MM.1S (cell line): ENCODE measurements around the gene BMPR1A.

Experiments used
- DNase-seq: peaks from one replicate; pipeline ENCODE4 v3.0.0-alpha.2; 2015
- H2AFZ ChIP-seq: fragments of 300-600 bp; sonication (generic); 2 replicates; pipeline ENCODE4 v1.6.0; 2016; ENCODE audit warnings: antibody characterized with exemption, low read length
- H3F3A ChIP-seq: fragments of 300-600 bp; sonication (generic); 2 replicates; pipeline ENCODE4 v1.6.1; 2016; ENCODE audit warnings: mild to moderate bottlenecking, antibody characterized with exemption, low read length, moderate library complexity, mixed read lengths; ENCODE audit not compliant: insufficient read depth
- H3K27ac ChIP-seq: fragments of 300-600 bp; sonication (generic); 2 replicates; pipeline ENCODE4 v1.5.1; 2016; ENCODE audit warnings: mild to moderate bottlenecking, low read length
- H3K27me3 ChIP-seq: fragments of 300-600 bp; sonication (generic); replicated peaks from 2 replicates; pipeline ENCODE4 v1.6.0; 2016; ENCODE audit warnings: low read length; ENCODE audit not compliant: insufficient read depth
- H3K36me3 ChIP-seq: fragments of 300-600 bp; sonication (generic); replicated peaks from 2 replicates; pipeline ENCODE4 v1.6.1; 2016; ENCODE audit warnings: mild to moderate bottlenecking, low read length, mixed read lengths; ENCODE audit not compliant: insufficient read depth
- H3K4me1 ChIP-seq: fragments of 300-600 bp; sonication (generic); 2 replicates; pipeline ENCODE4 v1.6.1; 2016; ENCODE audit warnings: low read length, mixed read lengths
- H3K4me2 ChIP-seq: fragments of 300-600 bp; sonication (generic); 2 replicates; pipeline ENCODE4 v1.6.0; 2016; ENCODE audit warnings: low read depth, low read length
- H3K4me3 ChIP-seq: fragments of 300-600 bp; sonication (generic); 2 replicates; pipeline ENCODE4 v1.5.1; 2016; ENCODE audit warnings: low read length, mixed read lengths
- H3K79me2 ChIP-seq: fragments of 300-600 bp; sonication (generic); 2 replicates; pipeline ENCODE4 v1.6.1; 2016; ENCODE audit warnings: mixed run types, low read length, mixed read lengths
- H3K9ac ChIP-seq: fragments of 300-600 bp; sonication (generic); 2 replicates; pipeline ENCODE4 v1.6.1; 2016; ENCODE audit warnings: low read length, mixed read lengths
- H3K9me2 ChIP-seq: fragments of 300-600 bp; sonication (generic); replicated peaks from 2 replicates; pipeline ENCODE4 v1.6.1; 2016; ENCODE audit warnings: mild to moderate bottlenecking, low read length, mixed read lengths; ENCODE audit not compliant: insufficient read depth
- H3K9me3 ChIP-seq: fragments of 300-600 bp; sonication (generic); replicated peaks from 2 replicates; pipeline ENCODE4 v1.6.1; 2016; ENCODE audit warnings: mild to moderate bottlenecking, low read length, mixed read lengths; ENCODE audit not compliant: insufficient read depth
- H4K20me1 ChIP-seq: fragments of 300-600 bp; sonication (generic); 2 replicates; pipeline ENCODE4 v1.6.1; 2016; ENCODE audit warnings: mild to moderate bottlenecking, low read length, moderate library complexity, mixed read lengths; ENCODE audit not compliant: insufficient read depth
- EZH2 ChIP-seq: fragments of 300-600 bp; sonication (generic); optimal IDR thresholded peaks from 2 replicates; pipeline ENCODE3; 2017; ENCODE audit warnings: low read depth, mild to moderate bottlenecking, antibody characterized with exemption, low read length, mixed read lengths
- EZH2phosphoT487 ChIP-seq: fragments of 300-600 bp; sonication (generic); IDR thresholded peaks from 2 replicates; pipeline ENCODE4 v1.6.1; 2018; ENCODE audit warnings: antibody characterized with exemption, low read length
- TF ChIP-seq, protein P1 (sequence below): fragments of 300-600 bp; sonication (generic); IDR thresholded peaks from 2 replicates; pipeline ENCODE4 v1.5.1; 2016; ENCODE audit warnings: antibody characterized with exemption, low read length, mixed read lengths

The BMPR1A gene

DNA sequence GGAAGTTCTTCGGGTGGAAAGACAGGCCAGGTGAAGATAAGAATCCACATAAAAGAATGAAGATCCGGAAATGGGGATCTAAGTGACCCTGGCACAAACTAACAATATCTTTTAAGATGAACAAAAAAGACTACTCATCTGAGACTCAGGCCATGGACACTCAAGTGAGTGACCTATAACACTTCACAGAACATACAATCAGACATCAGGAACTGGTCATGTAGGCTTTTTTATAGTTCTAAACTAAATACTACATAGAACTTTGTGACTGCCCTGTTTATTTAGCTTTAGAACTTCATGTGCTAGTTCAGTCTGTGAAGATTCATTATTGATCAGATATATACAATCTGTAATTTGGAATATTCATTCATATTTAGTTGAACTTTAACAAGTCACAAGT is 148.2 kb downstream of the BMPR1A start:
- Histone ChIP-seq H3K9me3 (no peaks in the 10 kb centered on the region), H3K79me2 (no peaks in the 10 kb centered on the region), H3K9ac (no peak overlapping the region), H3K4me3 (no peak overlapping the region), H3K9me2 (no peaks in the 10 kb centered on the region), H3F3A (no peaks in the 10 kb centered on the region), H3K27me3 (no peaks in the 10 kb centered on the region), H3K4me2 (no peak overlapping the region), H4K20me1 (no peaks in the 10 kb centered on the region), H3K4me1 (no peaks in the 10 kb centered on the region), H3K36me3 (no peaks in the 10 kb centered on the region), H3K27ac (no peak overlapping the region), H2AFZ (no peak overlapping the region)
- no peak for TF ChIP-seq EZH2phosphoT487
- TF ChIP-seq, protein P1, sequence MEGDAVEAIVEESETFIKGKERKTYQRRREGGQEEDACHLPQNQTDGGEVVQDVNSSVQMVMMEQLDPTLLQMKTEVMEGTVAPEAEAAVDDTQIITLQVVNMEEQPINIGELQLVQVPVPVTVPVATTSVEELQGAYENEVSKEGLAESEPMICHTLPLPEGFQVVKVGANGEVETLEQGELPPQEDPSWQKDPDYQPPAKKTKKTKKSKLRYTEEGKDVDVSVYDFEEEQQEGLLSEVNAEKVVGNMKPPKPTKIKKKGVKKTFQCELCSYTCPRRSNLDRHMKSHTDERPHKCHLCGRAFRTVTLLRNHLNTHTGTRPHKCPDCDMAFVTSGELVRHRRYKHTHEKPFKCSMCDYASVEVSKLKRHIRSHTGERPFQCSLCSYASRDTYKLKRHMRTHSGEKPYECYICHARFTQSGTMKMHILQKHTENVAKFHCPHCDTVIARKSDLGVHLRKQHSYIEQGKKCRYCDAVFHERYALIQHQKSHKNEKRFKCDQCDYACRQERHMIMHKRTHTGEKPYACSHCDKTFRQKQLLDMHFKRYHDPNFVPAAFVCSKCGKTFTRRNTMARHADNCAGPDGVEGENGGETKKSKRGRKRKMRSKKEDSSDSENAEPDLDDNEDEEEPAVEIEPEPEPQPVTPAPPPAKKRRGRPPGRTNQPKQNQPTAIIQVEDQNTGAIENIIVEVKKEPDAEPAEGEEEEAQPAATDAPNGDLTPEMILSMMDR: no peak
- no peak for TF ChIP-seq EZH2
- DNase-seq: no peak

DNA sequence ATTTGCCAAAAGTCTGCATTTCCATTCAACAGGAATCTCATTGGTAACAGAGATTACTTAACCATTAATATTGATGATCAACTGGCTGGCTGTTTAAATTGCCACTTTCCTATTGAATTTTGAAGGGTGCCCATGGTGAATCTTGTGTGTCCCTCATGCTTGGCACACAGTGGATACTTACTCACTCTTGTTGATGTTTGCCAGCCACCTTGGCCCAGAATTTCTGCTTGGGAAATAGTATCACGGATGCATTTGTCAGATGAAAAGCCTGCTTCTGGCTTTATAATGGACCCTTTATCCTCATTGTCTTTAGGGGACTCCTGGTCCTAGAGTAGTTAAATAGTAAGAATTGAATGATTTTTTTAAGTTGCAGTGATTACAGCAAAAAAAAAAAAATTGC is 149.0 kb downstream of the BMPR1A start:
- Histone ChIP-seq H3F3A (no peaks in the 10 kb centered on the region), H3K9me3 (no peaks in the 10 kb centered on the region), H3K9me2 (no peaks in the 10 kb centered on the region), H2AFZ (no peak overlapping the region), H4K20me1 (no peaks in the 10 kb centered on the region), H3K79me2 (no peaks in the 10 kb centered on the region), H3K27me3 (no peaks in the 10 kb centered on the region), H3K4me1 (no peaks in the 10 kb centered on the region), H3K4me3 (no peak overlapping the region), H3K27ac (no peak overlapping the region), H3K36me3 (no peaks in the 10 kb centered on the region), H3K9ac (no peak overlapping the region), H3K4me2 (no peak overlapping the region)
- no peak for DNase-seq
- TF ChIP-seq EZH2 (no peak), EZH2phosphoT487 (no peak)
- TF ChIP-seq, protein P1: no peak

DNA sequence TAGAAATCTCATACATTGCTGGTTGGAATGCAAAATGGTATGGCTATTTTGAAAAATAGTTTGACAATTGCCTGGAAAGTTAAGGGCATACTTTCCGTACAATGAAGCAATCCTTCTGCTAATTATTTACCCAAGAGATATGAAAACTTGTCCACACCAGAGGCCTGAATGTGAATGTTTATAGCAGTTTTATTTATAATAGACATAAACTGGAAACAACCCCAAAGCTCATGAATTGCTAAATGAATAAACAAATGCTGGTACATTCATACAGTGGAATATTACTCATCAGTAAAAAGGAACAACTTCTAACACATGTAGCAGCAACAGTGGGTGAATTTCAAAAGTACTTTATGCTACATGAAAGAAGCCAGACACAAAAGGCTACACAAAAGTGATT is 158.3 kb downstream of the BMPR1A start:
- Histone ChIP-seq H3K79me2 (no peaks in the 10 kb centered on the region), H3K4me3 (no peak overlapping the region), H3K4me1 (no peaks in the 10 kb centered on the region), H2AFZ (no peak overlapping the region), H3K9me2 (no peaks in the 10 kb centered on the region), H3K9ac (no peak overlapping the region), H3K4me2 (no peak overlapping the region), H3K27ac (no peak overlapping the region), H3F3A (no peaks in the 10 kb centered on the region), H3K36me3 (no peaks in the 10 kb centered on the region), H4K20me1 (no peaks in the 10 kb centered on the region), H3K9me3 (no peaks in the 10 kb centered on the region), H3K27me3 (no peaks in the 10 kb centered on the region)
- no peak for TF ChIP-seq EZH2
- TF ChIP-seq, protein P1: no peak
- no peak for TF ChIP-seq EZH2phosphoT487
- DNase-seq: no peak
